ENCODE results near the gene MGP. TPM values are rescaled to one million over a fixed set of nuclear protein-coding genes. Genes with fewer than 3 reads are reported as not detected.

The MGP gene
- total and polyA plus RNA-seq, 2 experiments from 2014 or later = 0.60 TPM; not detected in 1

DNA sequence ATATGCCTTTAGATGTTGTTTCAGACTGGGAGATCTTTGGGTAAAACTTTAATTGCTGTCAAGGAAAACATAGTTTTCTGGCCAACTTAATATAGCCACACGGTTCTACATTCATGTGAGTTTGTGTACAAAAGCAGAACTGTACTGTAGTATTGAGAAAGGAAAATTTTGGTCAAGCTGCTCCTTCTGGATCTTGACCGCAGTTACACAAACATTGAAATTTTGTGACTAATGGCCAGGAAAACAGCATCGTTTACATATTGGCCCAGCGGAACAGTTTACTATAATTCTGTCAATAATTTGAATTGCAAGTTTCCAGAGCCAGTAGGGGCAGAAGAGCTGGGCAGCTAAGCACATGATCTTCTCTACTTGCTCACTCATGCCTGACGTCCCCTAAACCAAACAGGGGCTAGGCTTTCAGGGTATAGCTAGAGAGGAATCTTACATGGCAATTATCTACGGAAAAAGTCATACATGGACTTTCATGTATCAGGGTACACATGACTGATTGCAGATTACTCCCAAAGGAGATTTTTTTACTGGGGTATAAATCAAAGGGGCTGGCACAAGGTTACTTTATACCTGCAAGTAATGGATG lies 31.0 kb downstream of the MGP start:
- H3K27ac Mint-ChIP-seq = no peak overlapping the region
- no peaks in the 10 kb centered on the region for H3K9me2 ChIP-seq (ENCODE audit: insufficient read depth)
- 0 out of 2 replicates have a peak overlapping the region, but pooled peaks have one; percentile 44 for H2AFZ ChIP-seq
- H3K9me3 Mint-ChIP-seq = peaks cover 10% of the 10 kb centered on the region
- H3K27me3 Mint-ChIP-seq (ENCODE audit: insufficient read depth, low read depth, poor library complexity) = no peaks in the 10 kb centered on the region
- H3K36me3 ChIP-seq (ENCODE audit: insufficient read depth) = no peaks in the 10 kb centered on the region
- no peak overlapping the region for H3K4me3 Mint-ChIP-seq
- DNase-seq (ENCODE audit: low spot score) (no peak), ATAC-seq (no peak)
- H3K4me1 Mint-ChIP-seq = peaks cover 11% of the 10 kb centered on the region
- no peak overlapping the region for H3K4me3 ChIP-seq
- peaks cover 4% of the 10 kb centered on the region; the same call in 1 of the 3 replicates for H3K36me3 Mint-ChIP-seq (ENCODE audit: low read depth)
- H3K27ac ChIP-seq (ENCODE audit: low read depth) = no peak overlapping the region
- peaks cover 13% of the 10 kb centered on the region; the same call in 1 of the 2 replicates for H3K4me1 ChIP-seq (ENCODE audit: insufficient read depth)
- no peaks in the 10 kb centered on the region for H3F3A ChIP-seq (replicated peaks; ENCODE audit: low read depth)
- no peaks in the 10 kb centered on the region for H4K20me1 ChIP-seq (replicated peaks; ENCODE audit: insufficient read depth)
- H3K79me2 ChIP-seq (replicated peaks; ENCODE audit: insufficient read depth) = no peaks in the 10 kb centered on the region
- no peak overlapping the region for H3K4me2 ChIP-seq
- TF ChIP-seq ZNF331 (CRISPR knock-in tag; IDR thresholded peaks at IDR 0.05; ENCODE audit: low read depth) = no peak
- TF ChIP-seq, protein P1, sequence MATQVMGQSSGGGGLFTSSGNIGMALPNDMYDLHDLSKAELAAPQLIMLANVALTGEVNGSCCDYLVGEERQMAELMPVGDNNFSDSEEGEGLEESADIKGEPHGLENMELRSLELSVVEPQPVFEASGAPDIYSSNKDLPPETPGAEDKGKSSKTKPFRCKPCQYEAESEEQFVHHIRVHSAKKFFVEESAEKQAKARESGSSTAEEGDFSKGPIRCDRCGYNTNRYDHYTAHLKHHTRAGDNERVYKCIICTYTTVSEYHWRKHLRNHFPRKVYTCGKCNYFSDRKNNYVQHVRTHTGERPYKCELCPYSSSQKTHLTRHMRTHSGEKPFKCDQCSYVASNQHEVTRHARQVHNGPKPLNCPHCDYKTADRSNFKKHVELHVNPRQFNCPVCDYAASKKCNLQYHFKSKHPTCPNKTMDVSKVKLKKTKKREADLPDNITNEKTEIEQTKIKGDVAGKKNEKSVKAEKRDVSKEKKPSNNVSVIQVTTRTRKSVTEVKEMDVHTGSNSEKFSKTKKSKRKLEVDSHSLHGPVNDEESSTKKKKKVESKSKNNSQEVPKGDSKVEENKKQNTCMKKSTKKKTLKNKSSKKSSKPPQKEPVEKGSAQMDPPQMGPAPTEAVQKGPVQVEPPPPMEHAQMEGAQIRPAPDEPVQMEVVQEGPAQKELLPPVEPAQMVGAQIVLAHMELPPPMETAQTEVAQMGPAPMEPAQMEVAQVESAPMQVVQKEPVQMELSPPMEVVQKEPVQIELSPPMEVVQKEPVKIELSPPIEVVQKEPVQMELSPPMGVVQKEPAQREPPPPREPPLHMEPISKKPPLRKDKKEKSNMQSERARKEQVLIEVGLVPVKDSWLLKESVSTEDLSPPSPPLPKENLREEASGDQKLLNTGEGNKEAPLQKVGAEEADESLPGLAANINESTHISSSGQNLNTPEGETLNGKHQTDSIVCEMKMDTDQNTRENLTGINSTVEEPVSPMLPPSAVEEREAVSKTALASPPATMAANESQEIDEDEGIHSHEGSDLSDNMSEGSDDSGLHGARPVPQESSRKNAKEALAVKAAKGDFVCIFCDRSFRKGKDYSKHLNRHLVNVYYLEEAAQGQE (IDR thresholded peaks at IDR 0.05; ENCODE audit: unreplicated experiment) = no peak
- TF ChIP-seq STAT1 (IDR thresholded peaks at IDR 0.05; ENCODE audit: unreplicated experiment) = no peak
- no peak for TF ChIP-seq EZH2 (IDR thresholded peaks at IDR 0.05; ENCODE audit: low read depth, unreplicated experiment)
- TF ChIP-seq, protein P2, sequence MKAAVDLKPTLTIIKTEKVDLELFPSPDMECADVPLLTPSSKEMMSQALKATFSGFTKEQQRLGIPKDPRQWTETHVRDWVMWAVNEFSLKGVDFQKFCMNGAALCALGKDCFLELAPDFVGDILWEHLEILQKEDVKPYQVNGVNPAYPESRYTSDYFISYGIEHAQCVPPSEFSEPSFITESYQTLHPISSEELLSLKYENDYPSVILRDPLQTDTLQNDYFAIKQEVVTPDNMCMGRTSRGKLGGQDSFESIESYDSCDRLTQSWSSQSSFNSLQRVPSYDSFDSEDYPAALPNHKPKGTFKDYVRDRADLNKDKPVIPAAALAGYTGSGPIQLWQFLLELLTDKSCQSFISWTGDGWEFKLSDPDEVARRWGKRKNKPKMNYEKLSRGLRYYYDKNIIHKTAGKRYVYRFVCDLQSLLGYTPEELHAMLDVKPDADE (IDR thresholded peaks at IDR 0.05) = no peak
- no peak for TF ChIP-seq POLR2AphosphoS5 (IDR thresholded peaks at IDR 0.05; ENCODE audit: low read depth)
- no peak for TF ChIP-seq JUNB (IDR thresholded peaks at IDR 0.05; ENCODE audit: unreplicated experiment)
- no peak for TF ChIP-seq CREB1 (CRISPR knock-in tag; IDR thresholded peaks at IDR 0.05; ENCODE audit: low read depth)
- TF ChIP-seq, protein P3, sequence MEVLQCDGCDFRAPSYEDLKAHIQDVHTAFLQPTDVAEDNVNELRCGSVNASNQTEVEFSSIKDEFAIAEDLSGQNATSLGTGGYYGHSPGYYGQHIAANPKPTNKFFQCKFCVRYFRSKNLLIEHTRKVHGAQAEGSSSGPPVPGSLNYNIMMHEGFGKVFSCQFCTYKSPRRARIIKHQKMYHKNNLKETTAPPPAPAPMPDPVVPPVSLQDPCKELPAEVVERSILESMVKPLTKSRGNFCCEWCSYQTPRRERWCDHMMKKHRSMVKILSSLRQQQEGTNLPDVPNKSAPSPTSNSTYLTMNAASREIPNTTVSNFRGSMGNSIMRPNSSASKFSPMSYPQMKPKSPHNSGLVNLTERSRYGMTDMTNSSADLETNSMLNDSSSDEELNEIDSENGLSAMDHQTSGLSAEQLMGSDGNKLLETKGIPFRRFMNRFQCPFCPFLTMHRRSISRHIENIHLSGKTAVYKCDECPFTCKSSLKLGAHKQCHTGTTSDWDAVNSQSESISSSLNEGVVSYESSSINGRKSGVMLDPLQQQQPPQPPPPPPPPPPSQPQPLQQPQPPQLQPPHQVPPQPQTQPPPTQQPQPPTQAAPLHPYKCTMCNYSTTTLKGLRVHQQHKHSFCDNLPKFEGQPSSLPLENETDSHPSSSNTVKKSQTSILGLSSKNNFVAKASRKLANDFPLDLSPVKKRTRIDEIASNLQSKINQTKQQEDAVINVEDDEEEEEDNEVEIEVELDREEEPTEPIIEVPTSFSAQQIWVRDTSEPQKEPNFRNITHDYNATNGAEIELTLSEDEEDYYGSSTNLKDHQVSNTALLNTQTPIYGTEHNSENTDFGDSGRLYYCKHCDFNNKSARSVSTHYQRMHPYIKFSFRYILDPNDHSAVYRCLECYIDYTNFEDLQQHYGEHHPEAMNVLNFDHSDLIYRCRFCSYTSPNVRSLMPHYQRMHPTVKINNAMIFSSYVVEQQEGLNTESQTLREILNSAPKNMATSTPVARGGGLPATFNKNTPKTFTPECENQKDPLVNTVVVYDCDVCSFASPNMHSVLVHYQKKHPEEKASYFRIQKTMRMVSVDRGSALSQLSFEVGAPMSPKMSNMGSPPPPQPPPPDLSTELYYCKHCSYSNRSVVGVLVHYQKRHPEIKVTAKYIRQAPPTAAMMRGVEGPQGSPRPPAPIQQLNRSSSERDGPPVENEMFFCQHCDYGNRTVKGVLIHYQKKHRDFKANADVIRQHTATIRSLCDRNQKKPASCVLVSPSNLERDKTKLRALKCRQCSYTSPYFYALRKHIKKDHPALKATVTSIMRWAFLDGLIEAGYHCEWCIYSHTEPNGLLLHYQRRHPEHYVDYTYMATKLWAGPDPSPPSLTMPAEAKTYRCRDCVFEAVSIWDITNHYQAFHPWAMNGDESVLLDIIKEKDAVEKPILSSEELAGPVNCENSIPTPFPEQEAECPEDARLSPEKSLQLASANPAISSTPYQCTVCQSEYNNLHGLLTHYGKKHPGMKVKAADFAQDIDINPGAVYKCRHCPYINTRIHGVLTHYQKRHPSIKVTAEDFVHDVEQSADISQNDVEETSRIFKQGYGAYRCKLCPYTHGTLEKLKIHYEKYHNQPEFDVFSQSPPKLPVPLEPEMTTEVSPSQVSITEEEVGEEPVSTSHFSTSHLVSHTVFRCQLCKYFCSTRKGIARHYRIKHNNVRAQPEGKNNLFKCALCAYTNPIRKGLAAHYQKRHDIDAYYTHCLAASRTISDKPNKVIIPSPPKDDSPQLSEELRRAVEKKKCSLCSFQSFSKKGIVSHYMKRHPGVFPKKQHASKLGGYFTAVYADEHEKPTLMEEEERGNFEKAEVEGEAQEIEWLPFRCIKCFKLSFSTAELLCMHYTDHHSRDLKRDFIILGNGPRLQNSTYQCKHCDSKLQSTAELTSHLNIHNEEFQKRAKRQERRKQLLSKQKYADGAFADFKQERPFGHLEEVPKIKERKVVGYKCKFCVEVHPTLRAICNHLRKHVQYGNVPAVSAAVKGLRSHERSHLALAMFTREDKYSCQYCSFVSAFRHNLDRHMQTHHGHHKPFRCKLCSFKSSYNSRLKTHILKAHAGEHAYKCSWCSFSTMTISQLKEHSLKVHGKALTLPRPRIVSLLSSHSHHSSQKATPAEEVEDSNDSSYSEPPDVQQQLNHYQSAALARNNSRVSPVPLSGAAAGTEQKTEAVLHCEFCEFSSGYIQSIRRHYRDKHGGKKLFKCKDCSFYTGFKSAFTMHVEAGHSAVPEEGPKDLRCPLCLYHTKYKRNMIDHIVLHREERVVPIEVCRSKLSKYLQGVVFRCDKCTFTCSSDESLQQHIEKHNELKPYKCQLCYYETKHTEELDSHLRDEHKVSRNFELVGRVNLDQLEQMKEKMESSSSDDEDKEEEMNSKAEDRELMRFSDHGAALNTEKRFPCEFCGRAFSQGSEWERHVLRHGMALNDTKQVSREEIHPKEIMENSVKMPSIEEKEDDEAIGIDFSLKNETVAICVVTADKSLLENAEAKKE (CRISPR knock-in tag; IDR thresholded peaks at IDR 0.05) = no peak
- TF ChIP-seq NANOG (IDR thresholded peaks at IDR 0.05; ENCODE audit: borderline replicate concordance) = no peak
- TF ChIP-seq EZH2phosphoT487 (IDR thresholded peaks at IDR 0.05; ENCODE audit: unreplicated experiment) = no peak
- no peak for TF ChIP-seq ZNF114 (CRISPR knock-in tag; IDR thresholded peaks at IDR 0.05)
- TF ChIP-seq, protein P4, sequence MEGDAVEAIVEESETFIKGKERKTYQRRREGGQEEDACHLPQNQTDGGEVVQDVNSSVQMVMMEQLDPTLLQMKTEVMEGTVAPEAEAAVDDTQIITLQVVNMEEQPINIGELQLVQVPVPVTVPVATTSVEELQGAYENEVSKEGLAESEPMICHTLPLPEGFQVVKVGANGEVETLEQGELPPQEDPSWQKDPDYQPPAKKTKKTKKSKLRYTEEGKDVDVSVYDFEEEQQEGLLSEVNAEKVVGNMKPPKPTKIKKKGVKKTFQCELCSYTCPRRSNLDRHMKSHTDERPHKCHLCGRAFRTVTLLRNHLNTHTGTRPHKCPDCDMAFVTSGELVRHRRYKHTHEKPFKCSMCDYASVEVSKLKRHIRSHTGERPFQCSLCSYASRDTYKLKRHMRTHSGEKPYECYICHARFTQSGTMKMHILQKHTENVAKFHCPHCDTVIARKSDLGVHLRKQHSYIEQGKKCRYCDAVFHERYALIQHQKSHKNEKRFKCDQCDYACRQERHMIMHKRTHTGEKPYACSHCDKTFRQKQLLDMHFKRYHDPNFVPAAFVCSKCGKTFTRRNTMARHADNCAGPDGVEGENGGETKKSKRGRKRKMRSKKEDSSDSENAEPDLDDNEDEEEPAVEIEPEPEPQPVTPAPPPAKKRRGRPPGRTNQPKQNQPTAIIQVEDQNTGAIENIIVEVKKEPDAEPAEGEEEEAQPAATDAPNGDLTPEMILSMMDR (conservative IDR thresholded peaks at IDR 0.05; ENCODE audit: low read depth in 2 of 2) = no peak
- no peaks in the 10 kb centered on the region for H3K27me3 ChIP-seq (ENCODE audit: insufficient read depth)

Measured in GM23338 (cell line).